WTC11 (cell line): ENCODE measurements around the gene MOB3B. TPM values are rescaled to one million over a fixed set of nuclear protein-coding genes. Genes with fewer than 3 reads are reported as not detected.

Experiments used
- ATAC-seq: fragments of 200-7000 bp; cut with Tn5 transposase; 2 replicates; pipeline ENCODE4 v1.10.0; 2021; ENCODE audit warnings: mild to moderate bottlenecking, moderate library complexity
- CTCF ChIA-PET: fragments of 300-600 bp; sonication (Branson Sonifier 250); formaldehyde crosslinking; loops from one replicate; lab custom pipeline; 2021; ENCODE audit warnings: antibody characterized with exemption; lab: Charles Lee
- POLR2A ChIA-PET: fragments of 350-600 bp; sonication (Branson Sonifier 250); formaldehyde crosslinking; loops from one replicate; lab custom pipeline; 2021; ENCODE audit warnings: antibody characterized with exemption; lab: Charles Lee
- DNase-seq: peaks from one replicate; pipeline ENCODE4 v3.0.0; 2021; ENCODE audit warnings: low spot score
- H3K27ac Mint-ChIP-seq: 2 replicates; pipeline ENCODE4 v1.8.0; 2021; ENCODE audit warnings: mixed read lengths
- H3K27me3 Mint-ChIP-seq: 2 replicates; pipeline ENCODE4 v1.8.0; 2021; ENCODE audit warnings: low read depth, mild to moderate bottlenecking, moderate library complexity, mixed read lengths
- H3K36me3 Mint-ChIP-seq: 2 replicates; pipeline ENCODE4 v1.8.0; 2021; ENCODE audit warnings: mixed read lengths
- H3K4me1 Mint-ChIP-seq: 2 replicates; pipeline ENCODE4 v1.8.0; 2022; ENCODE audit warnings: mixed read lengths
- H3K4me3 Mint-ChIP-seq: 2 replicates; pipeline ENCODE4 v1.8.0; 2021; ENCODE audit warnings: mild to moderate bottlenecking, moderate library complexity, mixed read lengths
- H3K9me3 Mint-ChIP-seq: 2 replicates; pipeline ENCODE4 v1.8.0; 2021; ENCODE audit warnings: mixed read lengths
- ARID4B ChIP-seq: sonication (generic); formaldehyde crosslinking; IDR thresholded peaks from 2 replicates; pipeline ENCODE4 v1.8.0; 2023; ENCODE audit warnings: missing genetic modification reagents, mild to moderate bottlenecking, borderline replicate concordance
- ATF1 ChIP-seq: sonication (generic); formaldehyde crosslinking; IDR thresholded peaks from 2 replicates; pipeline ENCODE4 v1.8.1; 2023; ENCODE audit warnings: mild to moderate bottlenecking, moderate library complexity, missing genetic modification reagents
- CBFB ChIP-seq: sonication (generic); formaldehyde crosslinking; IDR thresholded peaks from 2 replicates; pipeline ENCODE4 v1.8.1; 2022; ENCODE audit warnings: mild to moderate bottlenecking, low read depth, missing genetic modification reagents
- CDX4 ChIP-seq: fragments of 250-450 bp; sonication (Bioruptor Pico); IDR thresholded peaks from 2 replicates; pipeline ENCODE4 v1.9.0; 2021; ENCODE audit warnings: moderate library complexity, mild to moderate bottlenecking, inconsistent platforms, borderline replicate concordance
- CREB1 ChIP-seq: sonication (generic); formaldehyde crosslinking; IDR thresholded peaks from 2 replicates; pipeline ENCODE4 v1.8.0; 2023; ENCODE audit warnings: mild to moderate bottlenecking, missing genetic modification reagents
- CTCF ChIP-seq: fragments of 200-600 bp; IDR thresholded peaks from 2 replicates; pipeline ENCODE4 v1.8.0; 2022; ENCODE audit warnings: antibody characterized with exemption
- E2F1 ChIP-seq: sonication (generic); formaldehyde crosslinking; IDR thresholded peaks from 2 replicates; pipeline ENCODE4 v1.8.0; 2022; ENCODE audit warnings: mild to moderate bottlenecking, missing genetic modification reagents
- ELF4 ChIP-seq: sonication (generic); formaldehyde crosslinking; IDR thresholded peaks from 2 replicates; pipeline ENCODE4 v1.8.1; 2022; ENCODE audit warnings: low read depth, mild to moderate bottlenecking, moderate library complexity, missing genetic modification reagents
- ESRRA ChIP-seq: sonication (generic); formaldehyde crosslinking; IDR thresholded peaks from 2 replicates; pipeline ENCODE4 v1.8.1; 2022; ENCODE audit warnings: mild to moderate bottlenecking, missing genetic modification reagents, borderline replicate concordance
- NFATC4 ChIP-seq: fragments of 250-450 bp; sonication (Bioruptor Pico); IDR thresholded peaks from 2 replicates; pipeline ENCODE4 v1.9.0; 2021; ENCODE audit warnings: mild to moderate bottlenecking
- PREB ChIP-seq: sonication (generic); formaldehyde crosslinking; IDR thresholded peaks from 2 replicates; pipeline ENCODE4 v1.8.1; 2022; ENCODE audit warnings: mild to moderate bottlenecking, missing genetic modification reagents, moderate library complexity, borderline replicate concordance
- RELA ChIP-seq: sonication (generic); formaldehyde crosslinking; IDR thresholded peaks from 2 replicates; pipeline ENCODE4 v1.8.1; 2022; ENCODE audit warnings: missing genetic modification reagents, mild to moderate bottlenecking, borderline replicate concordance
- ZNF396 ChIP-seq: fragments of 250-450 bp; sonication (Bioruptor Pico); IDR thresholded peaks from 2 replicates; pipeline ENCODE4 v1.8.0; 2021; ENCODE audit warnings: mild to moderate bottlenecking, moderate library complexity, borderline replicate concordance
- ZNF425 ChIP-seq: fragments of 250-450 bp; sonication (Bioruptor Pico); conservative IDR thresholded peaks from 2 replicates; pipeline ENCODE4 v1.9.0; 2021; ENCODE audit warnings: mild to moderate bottlenecking
- total RNA-seq: library from RNA; stranded (reverse); gene quantifications from 3 replicates; pipeline ENCODE4 v1.2.3, GENCODE V29; 2021
- TF ChIP-seq, protein P1 (sequence below): sonication (generic); formaldehyde crosslinking; IDR thresholded peaks from 2 replicates; pipeline ENCODE4 v1.8.0; 2022; ENCODE audit warnings: mild to moderate bottlenecking, missing genetic modification reagents
- TF ChIP-seq, protein P2 (sequence below): fragments of 250-450 bp; sonication (Bioruptor Pico); IDR thresholded peaks from 2 replicates; pipeline ENCODE4 v1.9.0; 2021; ENCODE audit warnings: mild to moderate bottlenecking, borderline replicate concordance

Gene MOB3B
- total RNA-seq, 1 experiment from 2014 or later: 25.1 TPM

DNA sequence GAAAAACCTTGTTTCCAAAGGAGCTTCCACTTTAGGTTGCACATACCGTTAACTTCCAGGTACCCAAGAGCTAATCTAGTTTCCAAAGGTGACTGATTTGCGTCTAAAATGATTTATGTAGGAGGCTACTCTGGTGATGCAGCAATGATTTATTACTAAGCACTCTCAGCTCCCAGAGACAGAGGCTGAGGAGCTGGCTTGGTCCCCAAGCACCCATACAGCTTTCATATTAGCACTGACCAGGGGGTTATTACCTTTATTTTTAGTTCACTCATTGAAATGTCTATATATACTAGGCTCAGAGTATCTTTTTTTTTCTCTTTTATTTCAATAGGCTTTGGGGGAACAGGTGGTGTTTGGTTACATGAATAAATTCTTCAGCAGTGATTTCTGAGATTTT is 141.5 kb downstream of the MOB3B start:
- no peak overlapping the region for H3K27ac Mint-ChIP-seq
- POLR2A ChIA-PET: no interaction called here
- H3K4me1 Mint-ChIP-seq: peaks cover 68% of the 10 kb centered on the region
- no peaks in the 10 kb centered on the region for H3K36me3 Mint-ChIP-seq
- DNase-seq (no peak), ATAC-seq (no peak)
- H3K4me3 Mint-ChIP-seq: no peak overlapping the region
- CTCF ChIA-PET: interaction anchor here (1.1 to 1.2 kb wide), 2 partner anchors 55 to 140 kb away, joined by 3 to 8 read pairs; no protein-coding TSS in a partner anchor
- no peaks in the 10 kb centered on the region for H3K27me3 Mint-ChIP-seq
- H3K9me3 Mint-ChIP-seq: no peaks in the 10 kb centered on the region
- TF ChIP-seq ATF1 (CRISPR knock-in tag): no peak
- no peak for TF ChIP-seq CBFB (CRISPR knock-in tag)
- TF ChIP-seq CREB1 (CRISPR knock-in tag): no peak
- TF ChIP-seq ZNF425 (CRISPR knock-in tag): no peak
- no peak for TF ChIP-seq CTCF
- no peak for TF ChIP-seq E2F1 (CRISPR knock-in tag)
- TF ChIP-seq CDX4: no peak
- TF ChIP-seq ARID4B (CRISPR knock-in tag): no peak
- TF ChIP-seq ESRRA: no peak
- TF ChIP-seq ZNF396 (CRISPR knock-in tag): no peak
- TF ChIP-seq, protein P1, sequence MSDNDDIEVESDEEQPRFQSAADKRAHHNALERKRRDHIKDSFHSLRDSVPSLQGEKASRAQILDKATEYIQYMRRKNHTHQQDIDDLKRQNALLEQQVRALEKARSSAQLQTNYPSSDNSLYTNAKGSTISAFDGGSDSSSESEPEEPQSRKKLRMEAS (CRISPR knock-in tag): no peak
- no peak for TF ChIP-seq RELA (CRISPR knock-in tag)
- TF ChIP-seq PREB (CRISPR knock-in tag): no peak
- TF ChIP-seq NFATC4 (CRISPR knock-in tag): no peak
- no peak for TF ChIP-seq ELF4 (CRISPR knock-in tag)
- TF ChIP-seq, protein P2, sequence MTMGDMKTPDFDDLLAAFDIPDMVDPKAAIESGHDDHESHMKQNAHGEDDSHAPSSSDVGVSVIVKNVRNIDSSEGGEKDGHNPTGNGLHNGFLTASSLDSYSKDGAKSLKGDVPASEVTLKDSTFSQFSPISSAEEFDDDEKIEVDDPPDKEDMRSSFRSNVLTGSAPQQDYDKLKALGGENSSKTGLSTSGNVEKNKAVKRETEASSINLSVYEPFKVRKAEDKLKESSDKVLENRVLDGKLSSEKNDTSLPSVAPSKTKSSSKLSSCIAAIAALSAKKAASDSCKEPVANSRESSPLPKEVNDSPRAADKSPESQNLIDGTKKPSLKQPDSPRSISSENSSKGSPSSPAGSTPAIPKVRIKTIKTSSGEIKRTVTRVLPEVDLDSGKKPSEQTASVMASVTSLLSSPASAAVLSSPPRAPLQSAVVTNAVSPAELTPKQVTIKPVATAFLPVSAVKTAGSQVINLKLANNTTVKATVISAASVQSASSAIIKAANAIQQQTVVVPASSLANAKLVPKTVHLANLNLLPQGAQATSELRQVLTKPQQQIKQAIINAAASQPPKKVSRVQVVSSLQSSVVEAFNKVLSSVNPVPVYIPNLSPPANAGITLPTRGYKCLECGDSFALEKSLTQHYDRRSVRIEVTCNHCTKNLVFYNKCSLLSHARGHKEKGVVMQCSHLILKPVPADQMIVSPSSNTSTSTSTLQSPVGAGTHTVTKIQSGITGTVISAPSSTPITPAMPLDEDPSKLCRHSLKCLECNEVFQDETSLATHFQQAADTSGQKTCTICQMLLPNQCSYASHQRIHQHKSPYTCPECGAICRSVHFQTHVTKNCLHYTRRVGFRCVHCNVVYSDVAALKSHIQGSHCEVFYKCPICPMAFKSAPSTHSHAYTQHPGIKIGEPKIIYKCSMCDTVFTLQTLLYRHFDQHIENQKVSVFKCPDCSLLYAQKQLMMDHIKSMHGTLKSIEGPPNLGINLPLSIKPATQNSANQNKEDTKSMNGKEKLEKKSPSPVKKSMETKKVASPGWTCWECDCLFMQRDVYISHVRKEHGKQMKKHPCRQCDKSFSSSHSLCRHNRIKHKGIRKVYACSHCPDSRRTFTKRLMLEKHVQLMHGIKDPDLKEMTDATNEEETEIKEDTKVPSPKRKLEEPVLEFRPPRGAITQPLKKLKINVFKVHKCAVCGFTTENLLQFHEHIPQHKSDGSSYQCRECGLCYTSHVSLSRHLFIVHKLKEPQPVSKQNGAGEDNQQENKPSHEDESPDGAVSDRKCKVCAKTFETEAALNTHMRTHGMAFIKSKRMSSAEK (CRISPR knock-in tag): no peak
